Renal pelvis (tissue), 4 donors: ENCODE data around the gene ANK3. TPM values are rescaled to one million over a fixed set of nuclear protein-coding genes. Genes with fewer than 3 reads are reported as not detected.

ENCODE experiments used
- DNase-seq: peaks from one replicate; pipeline ENCODE4 v3.0.0-alpha.2; 2013
- polyA plus RNA-seq, 3 donors: library from polyadenylated mRNA; unstranded; fragments of 120-200 nt; gene quantifications; one replicate each; pipeline ENCODE4 v1.2.1, GENCODE V29; 2013; ENCODE audit not compliant: insufficient read length in 3 of 3

Gene ANK3
- polyA plus RNA-seq, 3 donors = 136 to 183 (median 153) TPM

DNA sequence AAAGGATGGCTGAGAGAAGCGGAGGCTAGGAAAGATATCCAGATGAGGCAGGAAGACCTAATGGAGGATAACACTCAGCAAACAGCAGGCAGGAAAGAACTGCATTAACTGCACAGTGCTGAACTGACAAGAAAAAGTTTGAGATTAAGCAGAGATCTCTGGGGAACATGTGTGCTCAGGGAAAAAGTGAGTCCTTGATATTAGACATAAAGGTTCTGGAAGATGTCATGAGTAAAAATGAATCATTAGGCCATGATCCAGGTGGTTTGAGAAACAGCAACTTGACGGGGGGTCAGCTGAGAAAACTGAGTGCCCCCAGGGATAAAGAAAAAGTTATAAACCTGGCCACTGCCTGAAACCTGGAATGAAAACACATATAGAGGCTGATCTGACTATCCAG is 27.3 kb upstream of the ANK3 start:
- no peak for DNase-seq

DNA sequence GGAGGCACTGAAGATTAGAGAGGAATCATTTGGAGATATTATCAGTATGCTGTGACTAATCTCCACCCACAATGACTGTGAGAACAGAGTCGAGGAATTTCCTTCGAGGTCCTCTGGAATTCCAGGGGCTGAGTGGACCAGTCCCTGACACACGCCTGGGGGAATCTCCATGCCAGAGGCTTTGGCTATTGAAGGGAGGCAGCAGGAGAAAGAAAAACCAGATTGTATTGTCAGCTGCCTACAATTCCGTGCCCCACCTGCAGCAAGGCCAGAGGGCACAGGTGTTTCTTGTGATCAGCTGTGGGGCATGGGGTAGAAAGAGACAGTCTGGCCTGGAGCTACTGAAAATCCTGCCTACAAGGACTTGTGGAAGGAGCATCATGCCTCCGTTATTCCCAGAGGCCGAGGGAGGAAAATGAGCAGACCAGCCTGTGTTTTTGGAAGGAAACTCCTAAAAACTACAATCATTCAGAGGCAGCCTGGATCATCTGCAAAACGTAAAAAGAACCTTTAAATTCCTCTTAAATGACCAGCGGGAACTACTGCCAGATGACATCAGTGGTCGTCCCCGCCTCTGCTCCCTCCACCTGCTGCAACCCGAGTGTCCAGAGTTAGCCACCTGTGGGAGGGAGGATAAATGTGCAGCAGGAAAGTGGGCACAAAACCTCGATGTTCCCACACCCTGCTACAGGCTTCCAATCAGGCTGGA is 25.4 kb upstream of the ANK3 start:
- DNase-seq = no peak

DNA sequence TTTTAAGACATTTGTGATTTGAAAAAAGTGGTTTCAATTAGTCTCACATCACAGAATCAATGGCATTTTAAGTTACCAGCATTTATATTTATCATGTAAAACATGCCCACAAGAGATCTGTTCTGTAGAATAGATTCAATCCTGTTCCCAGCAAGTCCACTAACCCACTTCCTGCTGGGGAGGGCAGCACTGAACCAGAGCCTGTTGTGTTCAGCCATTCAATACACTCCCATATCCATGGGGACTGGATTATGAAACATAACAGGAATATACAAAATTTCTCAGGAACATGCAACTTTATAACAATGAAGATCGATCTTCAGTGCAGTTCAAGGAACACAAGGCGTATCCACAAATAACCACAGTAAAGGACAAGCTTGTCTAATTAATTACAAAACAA is 24.4 kb upstream of the ANK3 start:
- no peak for DNase-seq

DNA sequence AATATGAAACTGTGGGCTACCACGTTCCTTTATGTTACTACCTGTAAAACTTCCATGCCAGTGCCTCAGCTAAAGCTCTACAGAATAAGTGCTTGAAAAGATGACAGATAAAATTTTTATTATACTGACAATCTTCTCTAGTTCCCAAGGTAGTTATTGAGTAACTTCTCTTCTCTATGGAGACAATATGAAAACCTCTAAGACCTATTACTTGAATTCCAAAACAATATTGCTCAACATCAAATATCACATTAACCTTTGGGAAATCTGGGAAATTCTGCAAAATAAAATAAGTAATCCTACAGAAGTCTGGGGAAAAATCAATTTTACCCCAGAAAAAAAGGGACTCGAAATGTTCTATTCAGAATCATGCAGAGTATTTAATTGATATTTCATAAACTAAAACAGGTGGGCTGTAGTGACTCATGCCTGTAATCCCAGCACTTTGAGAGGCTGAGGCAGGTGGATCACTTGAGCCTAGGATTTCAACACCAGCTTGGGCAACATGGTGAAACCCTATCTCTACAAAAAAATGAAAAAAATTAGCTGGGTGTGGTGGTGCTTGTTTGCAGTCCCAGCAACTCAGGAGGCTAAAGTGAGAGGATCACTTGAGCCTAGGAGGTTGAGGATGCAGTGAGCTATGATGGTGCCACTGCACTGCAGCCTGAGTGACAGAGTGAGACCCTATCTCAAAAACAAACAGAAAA is 23.8 kb upstream of the ANK3 start:
- no peak for DNase-seq

DNA sequence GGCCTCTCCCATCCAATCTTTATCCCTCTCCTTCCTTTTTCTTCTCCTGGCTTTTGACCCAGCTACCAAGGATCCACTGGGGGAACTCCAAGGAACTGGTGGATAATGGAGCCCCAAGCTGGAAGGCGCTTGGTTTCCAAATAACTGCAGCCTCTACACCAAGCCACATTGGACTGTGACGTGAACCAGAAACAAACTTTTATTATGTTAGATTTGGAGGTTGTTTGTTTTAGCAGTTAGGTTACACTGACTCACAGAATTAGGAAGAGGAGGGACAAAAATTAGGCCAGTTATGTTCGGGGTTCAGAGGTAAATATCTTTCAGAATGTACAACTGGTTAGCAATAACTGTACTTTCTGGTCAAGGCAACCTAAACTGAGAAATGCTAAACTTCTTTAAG is 21.3 kb upstream of the ANK3 start:
- DNase-seq = no peak

DNA sequence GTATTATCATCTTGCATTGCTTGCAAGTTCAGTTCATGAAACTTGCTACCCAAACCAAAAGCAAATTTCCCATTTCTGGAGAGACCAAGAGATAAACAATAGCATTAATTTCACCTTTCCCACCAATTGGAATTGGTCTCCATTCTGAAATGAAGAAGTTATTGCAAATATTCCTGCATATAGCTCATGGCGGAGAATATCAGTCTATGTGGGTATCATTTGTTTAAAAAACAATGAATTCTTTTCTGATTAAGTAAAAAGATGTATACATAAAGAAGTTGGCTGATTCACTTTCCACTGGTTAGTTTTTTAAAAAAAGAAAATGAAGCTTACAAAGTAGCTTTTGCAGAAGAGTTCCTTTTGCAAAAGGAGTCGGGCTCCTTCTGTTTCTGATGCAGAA is 19.5 kb upstream of the ANK3 start:
- no peak for DNase-seq

DNA sequence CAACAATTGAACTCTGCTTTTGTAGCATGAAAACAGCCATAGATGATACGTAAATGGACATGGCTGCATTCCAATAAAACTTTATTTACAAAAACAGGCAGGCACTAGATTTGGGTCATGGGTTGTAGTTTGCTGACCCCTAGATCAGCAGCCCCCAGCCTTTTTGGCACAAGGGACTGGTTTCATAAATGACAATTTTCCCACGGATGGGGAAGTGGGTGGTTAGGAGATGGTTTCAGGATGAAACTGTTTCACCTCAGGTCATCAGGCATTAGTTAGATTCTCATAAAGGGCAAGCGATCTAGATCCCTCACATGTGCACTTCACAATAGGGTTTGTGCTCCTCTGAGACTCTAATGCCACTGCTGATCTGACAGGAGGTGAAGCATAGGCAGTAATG is 16.5 kb upstream of the ANK3 start:
- no peak for DNase-seq

DNA sequence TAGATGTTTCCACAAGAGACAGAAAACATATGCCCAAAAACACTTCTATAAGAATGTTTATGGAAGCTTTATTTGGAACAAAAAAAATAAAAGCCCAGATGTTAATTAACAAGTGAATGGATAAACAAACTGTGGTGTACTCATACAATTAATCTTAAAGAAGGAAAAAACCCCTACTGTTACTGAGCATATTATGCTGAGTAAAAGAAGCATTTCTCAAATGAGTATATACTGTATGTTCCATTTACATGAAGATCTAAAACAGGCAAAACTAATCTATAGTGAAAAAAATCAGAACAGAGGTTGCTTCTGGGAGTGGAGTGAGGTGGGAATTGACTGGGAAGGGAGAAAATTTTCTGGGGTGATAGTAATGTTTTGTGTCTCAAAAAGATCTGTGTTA is 15.5 kb upstream of the ANK3 start:
- DNase-seq = no peak

DNA sequence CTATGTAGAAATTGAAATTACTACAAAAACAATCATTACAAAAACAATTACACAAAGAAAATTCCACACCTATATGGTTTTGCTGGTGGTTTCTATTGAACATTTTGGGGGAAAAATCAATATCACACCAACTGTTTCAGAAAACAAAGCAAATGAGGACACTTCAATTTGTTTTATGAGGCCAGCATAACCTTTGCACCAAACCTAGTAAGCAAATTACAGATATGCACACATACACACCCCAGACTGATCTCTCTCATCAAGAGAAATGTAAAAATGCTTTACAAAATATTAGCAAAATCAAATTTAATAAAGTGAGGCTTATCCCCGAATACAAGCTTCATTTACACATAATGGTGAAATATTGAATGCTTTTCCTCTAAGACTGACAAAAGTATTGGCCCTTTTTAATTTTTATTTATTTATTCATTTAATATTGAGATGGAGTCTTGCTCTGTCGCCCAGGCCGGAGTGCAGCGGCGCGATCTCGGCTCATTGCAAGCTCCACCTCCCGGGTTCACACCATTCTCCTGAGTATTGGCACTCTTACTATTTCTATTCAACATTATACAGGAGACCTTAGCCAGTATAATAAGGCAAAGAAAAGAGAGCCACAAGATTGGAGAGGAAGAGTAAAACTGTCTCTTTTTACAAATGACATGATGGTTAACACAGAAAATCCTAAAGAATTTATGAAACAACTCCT is 13.6 kb upstream of the ANK3 start:
- no peak for DNase-seq

DNA sequence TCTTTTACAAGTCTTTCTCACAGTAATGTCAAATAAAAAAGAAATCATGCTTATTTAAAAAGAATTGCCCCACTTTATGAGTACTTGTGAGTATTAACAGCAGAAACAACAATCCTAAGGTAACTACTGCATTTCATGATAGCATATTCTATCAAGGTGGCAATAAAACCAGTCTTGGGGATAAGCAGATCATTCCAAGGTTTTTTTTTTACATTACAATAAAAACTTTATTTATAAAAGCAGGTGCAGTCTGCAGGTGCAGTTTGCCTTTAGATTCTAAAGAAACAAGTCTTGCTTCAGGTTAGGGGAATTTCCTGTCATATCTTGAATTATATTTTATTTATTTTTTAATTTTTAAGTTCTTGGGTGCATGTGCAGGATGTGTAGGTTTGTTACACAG is 10.7 kb upstream of the ANK3 start:
- no peak for DNase-seq

DNA sequence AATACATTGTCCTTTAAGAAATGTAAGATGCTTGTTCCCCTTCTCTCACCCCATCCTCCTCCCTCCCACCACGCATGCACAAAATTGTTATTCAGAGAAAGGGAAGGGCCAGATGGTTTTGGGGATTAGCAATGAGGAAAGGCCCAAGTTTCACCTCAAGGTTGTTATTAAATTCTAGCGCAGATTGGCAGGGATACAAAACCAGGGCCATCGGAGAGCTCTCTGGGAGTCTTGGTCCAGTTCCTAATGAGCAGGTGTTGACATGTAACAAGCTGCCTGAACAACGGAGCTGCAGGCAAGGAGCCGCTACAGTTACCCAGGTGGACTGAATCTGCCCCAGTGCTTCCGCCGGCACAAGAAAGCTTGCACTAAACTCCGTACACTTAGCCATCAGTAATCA is 9.7 kb upstream of the ANK3 start:
- DNase-seq = no peak

DNA sequence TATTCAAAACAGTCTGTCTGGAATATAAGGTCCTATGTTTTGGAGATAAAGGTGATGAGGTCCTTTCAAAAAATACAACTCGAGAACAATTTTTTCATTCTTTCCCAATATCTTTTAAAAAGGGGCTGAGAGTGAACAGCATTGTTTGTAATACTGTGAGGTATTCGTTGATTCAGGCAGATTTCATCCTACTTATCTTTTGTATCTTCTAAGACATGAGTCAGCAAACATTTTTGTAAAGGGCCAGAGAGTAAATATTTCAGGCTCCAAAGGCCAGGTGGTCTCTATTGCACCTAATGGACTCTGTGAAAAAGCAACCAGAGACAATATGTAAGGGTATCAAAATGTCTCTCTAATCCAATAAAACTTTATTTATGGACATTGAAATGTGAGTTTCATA is 8.1 kb upstream of the ANK3 start:
- DNase-seq = no peak

DNA sequence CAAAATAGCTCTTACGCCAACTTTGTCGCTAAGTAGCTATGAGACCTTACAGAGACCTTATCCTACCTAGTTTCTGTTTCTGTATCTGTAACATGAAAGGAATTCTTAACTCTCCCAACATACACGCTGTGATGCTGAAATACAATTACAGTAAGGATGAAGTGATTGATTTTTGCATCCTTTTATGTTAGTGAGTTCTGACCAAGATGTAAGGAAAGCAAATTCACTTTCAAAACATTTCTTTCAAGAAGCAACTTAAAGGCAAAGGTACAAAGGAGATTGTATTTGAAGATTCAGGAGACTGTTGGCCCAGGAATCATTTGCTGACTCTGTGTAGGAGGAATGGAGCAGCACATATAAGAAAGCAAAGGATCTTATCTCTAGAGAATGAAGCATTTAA is 7.1 kb upstream of the ANK3 start:
- no peak for DNase-seq

DNA sequence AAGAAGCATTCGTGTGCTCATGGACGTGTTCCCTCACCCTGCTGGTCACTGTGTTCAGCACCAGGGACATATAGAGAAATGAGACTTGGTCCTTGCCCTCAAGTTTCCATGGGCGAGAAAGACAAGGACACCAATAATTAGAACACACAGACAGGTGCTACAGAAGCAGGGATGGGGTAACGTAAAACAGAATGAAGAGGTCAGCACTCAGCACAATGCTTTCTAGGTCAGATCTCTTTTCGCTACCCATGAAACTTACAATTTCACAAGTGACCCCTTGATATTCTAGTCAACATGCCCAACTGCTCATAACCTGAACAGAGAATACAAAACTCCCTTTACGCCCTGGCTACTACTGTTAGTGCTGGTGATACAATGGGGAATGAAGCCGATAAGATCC is 6.0 kb upstream of the ANK3 start:
- DNase-seq = no peak

DNA sequence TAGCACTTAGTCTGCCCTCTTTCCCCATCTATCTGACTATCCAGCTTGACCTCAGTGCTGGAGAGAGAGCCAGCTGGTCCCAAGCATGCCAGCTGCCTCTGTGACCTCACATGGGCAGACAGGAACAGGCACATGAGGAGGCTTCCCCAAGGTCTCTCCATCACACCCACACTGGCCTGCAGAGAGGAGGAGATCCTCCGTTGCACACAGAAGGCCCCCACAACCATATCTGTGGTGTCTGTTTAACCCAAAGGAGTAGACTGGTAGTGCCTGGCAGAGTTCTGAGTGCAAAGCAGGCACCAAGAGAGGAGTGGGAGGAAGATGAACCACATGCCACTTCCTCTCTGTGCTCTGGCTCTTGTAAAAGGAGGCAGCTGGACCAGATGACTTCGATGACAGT is 4.8 kb upstream of the ANK3 start:
- no peak for DNase-seq

DNA sequence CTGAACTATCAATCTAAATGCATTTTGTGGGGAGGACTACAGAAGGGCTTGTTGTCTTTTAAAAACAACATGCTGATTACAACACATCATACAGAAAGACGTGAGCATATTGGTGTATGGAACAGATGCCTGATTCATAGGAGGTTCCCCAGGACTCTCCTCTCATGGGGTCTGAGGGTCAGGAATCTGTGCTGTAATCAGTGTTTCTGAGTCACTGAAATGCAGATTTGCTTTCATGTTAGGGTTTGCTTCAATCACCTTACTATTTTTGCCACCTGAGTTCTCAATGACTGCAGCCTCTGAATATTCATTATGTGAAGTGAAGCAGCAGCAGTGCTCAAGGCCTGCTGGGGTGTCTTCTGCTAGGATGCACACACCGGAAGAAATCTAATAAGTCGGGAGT is 550 bp upstream of the ANK3 start:
- DNase-seq = no peak

DNA sequence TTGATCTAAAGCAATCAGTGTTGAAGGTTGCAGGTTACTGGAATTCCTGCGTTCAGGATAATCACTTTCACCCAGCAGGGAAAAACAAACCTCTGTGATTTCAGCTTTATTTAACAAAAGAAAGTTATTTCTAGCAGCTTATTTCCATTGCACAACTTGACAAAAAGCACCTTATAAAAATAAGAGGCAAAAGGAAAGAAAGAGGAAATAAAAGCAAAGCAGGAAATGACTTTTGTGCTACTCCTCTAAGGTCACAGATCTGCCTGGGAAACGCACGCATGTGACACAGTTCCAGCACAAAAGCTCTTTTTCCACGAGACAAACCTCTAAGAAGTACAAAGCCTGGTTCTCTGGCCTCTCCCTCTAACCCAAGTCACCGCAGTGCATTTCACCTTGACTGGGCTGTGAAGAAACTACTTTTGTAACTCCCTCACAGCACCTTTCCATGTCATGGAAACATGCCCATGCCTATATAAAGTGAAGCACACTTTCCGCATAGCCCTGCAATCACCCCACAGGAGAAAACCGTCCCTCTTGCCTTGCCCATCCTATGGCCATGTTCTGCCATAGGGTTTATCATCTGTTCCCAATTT is 870 bp downstream of the ANK3 start:
- DNase-seq = no peak

DNA sequence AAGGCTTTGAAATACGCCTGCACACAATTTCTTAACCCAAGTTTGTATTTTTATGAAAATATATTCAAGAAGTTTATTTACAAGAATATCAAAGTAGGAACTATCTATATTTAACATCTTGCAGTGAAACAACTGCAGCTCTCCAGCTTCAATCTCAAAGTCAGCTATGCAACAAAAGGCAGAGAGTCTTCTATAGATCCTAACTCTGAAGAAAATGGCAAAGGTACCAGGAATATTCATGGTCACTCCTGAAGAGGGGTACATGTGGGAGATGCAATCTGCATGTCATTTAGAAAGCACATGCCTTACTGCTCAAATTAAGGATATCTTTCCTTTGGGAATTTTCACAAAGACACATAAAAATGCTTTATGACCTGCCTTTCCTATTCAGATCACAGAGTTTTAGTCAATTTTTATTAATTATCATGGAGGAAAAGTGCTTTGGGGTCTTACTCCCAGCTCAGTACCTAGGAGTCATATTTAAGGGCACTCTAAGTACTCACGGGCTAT is 1.5 kb downstream of the ANK3 start:
- no peak for DNase-seq

DNA sequence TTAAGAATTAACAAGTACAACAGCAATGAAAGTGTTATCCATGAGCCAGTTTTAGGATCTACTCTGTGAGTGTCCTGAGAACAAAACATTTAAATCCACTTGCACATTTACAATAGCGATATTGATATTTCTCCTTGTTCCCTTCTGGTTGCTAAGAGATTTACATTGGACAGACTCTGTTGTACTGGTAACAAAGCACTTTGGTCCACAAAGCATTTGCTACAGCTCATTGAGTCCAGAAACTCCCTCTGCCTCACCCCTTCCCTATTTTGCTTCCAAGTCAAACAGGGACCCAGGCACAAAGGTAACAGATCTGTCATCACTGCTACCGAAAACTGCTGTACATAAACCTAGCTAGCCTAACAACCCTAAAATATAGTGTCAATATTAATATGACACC is 2.1 kb downstream of the ANK3 start:
- DNase-seq = peak; percentile 26

DNA sequence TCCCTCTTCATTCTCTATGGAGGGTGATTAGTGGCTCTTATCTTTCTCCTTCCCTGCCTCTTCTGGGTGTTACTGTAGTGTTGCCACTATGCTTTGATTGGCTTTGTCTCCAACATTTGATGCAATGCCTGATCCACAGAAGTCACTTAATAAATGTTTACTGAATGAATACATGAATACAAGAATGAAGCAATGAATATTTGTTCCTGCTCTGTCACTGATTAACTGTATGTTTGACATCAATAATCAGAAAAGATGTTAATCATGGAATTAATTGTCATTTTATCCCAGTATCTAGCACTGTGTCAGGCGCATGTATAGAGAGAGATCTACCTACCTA is 4.3 kb downstream of the ANK3 start:
- DNase-seq = no peak

DNA sequence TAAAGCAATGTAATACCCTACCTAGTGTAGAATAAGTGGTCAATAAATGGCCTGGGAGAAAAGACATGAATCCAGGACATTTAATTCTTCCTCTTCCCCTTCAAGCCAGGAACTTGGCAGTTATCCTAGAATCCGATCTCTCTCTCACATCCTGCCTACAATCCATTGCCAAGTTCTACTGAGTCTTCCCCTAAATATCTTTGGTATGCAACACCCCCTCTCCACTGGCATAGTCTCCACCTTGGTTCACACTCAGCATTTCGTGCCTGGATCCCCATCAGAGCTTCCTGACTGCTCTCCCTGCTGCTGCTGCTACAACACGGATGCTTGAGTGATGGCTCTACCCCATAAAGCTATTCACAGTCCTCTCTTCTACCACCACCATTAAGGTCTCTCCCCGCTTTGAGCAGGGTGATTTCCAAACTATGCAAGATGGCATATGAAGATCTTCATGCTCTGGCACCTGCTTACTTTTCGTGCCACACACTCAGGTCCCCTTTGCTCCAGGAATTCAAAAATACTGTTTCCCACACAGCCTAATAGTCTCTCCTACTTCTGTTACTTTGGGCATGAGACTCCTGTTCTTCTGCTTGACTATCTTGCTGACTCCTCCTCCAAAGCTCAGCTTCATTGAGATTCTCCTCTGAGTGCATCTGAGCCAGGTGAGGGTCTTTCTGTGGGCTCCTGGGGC is 4.8 kb downstream of the ANK3 start:
- no peak for DNase-seq

DNA sequence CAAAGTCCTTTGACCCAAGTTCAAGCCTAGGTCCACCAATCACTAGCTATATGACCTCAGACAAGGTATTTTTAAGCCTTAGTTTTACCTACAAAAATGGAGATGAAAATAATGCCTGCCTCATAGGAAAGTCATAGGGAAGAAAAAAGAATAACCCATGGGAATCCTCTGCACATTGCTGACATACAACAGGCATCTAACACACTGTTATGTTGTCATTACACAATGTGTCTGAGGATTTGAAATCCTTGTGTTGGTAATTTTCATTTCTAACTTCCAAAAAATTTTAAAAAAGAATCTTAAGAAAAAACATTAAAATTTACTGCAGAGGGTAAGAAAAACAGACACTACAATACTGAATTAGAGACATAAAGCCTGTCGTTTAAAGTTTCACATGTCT is 5.7 kb downstream of the ANK3 start:
- DNase-seq = no peak
